ENCODE data around the gene C11orf24.

C11orf24 gene

DNA sequence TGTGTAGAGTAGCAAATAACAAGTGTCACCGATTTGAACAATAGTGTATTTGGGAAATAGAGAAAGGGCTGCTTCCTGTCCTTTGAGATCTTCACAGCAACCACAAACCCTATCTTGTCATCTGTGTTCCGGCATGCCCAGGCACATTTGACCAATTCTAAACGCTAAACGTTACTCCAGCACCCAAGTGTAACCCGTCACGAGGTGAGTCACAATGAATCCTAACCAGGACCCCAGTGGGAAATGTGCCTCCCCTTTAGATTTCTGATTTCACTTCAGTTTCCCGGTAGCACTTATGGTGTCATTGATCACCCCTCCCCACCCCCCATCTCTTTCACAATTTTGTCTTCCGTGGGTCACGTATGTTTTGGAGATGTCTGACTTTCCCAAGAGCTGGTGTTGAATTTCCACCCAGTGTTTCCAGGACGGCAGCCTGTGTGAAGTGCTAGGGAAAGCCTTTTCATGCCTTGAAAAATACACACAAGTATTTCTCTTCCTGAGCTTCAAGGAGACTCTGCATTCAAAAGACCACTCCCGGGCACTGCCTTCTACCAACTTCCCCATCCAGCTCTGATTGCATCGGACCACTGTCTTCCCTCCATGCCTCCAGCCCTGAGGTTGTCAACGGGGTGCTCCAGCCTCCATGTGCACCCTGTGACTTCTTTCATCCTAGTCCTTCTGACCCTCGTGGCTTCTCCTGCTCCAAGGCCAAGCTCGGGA is 10.5 kb upstream of the C11orf24 start:
- Histone ChIP-seq H3K27ac (ENCODE audit: low read depth, low read length) (no peak overlapping the region), H3K9ac (ENCODE audit: low read length) (no peak overlapping the region), H3K27me3 (ENCODE audit: control insufficient read depth in 1 of 2, insufficient read depth in 2 of 2, low read length in 2 of 2) (no peaks in the 10 kb centered on the region), H3K36me3 (ENCODE audit: insufficient read depth, low read length) (no peaks in the 10 kb centered on the region), H3K4me3 (ENCODE audit: low read depth in 1 of 2, low read length in 2 of 2) (no peak overlapping the region), H3K4me1 (ENCODE audit: insufficient read depth, low read length) (no peaks in the 10 kb centered on the region), H3K9me3 (ENCODE audit: low read length) (no peaks in the 10 kb centered on the region)

GRCh38 chr11:68279676-68280075 is 7.9 kb upstream of the C11orf24 start:
- Histone ChIP-seq H3K27ac (ENCODE audit: low read depth, low read length) (no peak overlapping the region), H3K36me3 (ENCODE audit: insufficient read depth, low read length) (no peaks in the 10 kb centered on the region), H3K9ac (ENCODE audit: low read length) (no peak overlapping the region), H3K9me3 (ENCODE audit: low read length) (no peaks in the 10 kb centered on the region), H3K4me3 (ENCODE audit: low read depth in 1 of 2, low read length in 2 of 2) (no peak overlapping the region), H3K27me3 (ENCODE audit: control insufficient read depth in 1 of 2, insufficient read depth in 2 of 2, low read length in 2 of 2) (no peaks in the 10 kb centered on the region), H3K4me1 (ENCODE audit: insufficient read depth, low read length) (no peaks in the 10 kb centered on the region)

GRCh38 chr11:68276861-68277260 is 5.1 kb upstream of the C11orf24 start:
- Histone ChIP-seq H3K4me1 (ENCODE audit: insufficient read depth, low read length) (no peaks in the 10 kb centered on the region), H3K36me3 (ENCODE audit: insufficient read depth, low read length) (no peaks in the 10 kb centered on the region), H3K9me3 (ENCODE audit: low read length) (no peaks in the 10 kb centered on the region), H3K9ac (ENCODE audit: low read length) (no peak overlapping the region), H3K27ac (ENCODE audit: low read depth, low read length) (no peak overlapping the region), H3K27me3 (ENCODE audit: control insufficient read depth in 1 of 2, insufficient read depth in 2 of 2, low read length in 2 of 2) (no peaks in the 10 kb centered on the region), H3K4me3 (ENCODE audit: low read depth in 1 of 2, low read length in 2 of 2) (no peak overlapping the region)

- no peak overlapping the region for H3K4me3 ChIP-seq (ENCODE audit: low read depth in 1 of 2, low read length in 2 of 2)
- H3K9me3 ChIP-seq (ENCODE audit: low read length), result no peaks in the 10 kb centered on the region
- H3K4me1 ChIP-seq (ENCODE audit: insufficient read depth, low read length), result peaks cover 3% of the 10 kb centered on the region
- H3K36me3 ChIP-seq (ENCODE audit: insufficient read depth, low read length), result no peaks in the 10 kb centered on the region
- no peaks in the 10 kb centered on the region for H3K27me3 ChIP-seq (ENCODE audit: control insufficient read depth in 1 of 2, insufficient read depth in 2 of 2, low read length in 2 of 2)
- H3K9ac ChIP-seq (ENCODE audit: low read length), result no peak overlapping the region
- H3K27ac ChIP-seq (ENCODE audit: low read depth, low read length), result no peak overlapping the region
Observed at GRCh38 chr11:68275721-68276507, 4.1 kb upstream of the C11orf24 start.

GRCh38 chr11:68274306-68274705 is 2.5 kb upstream of the C11orf24 start:
- Histone ChIP-seq H3K9me3 (ENCODE audit: low read length) (no peaks in the 10 kb centered on the region), H3K4me3 (ENCODE audit: low read depth in 1 of 2, low read length in 2 of 2) (no peak overlapping the region), H3K9ac (ENCODE audit: low read length) (no peak overlapping the region), H3K4me1 (ENCODE audit: insufficient read depth, low read length) (peaks cover 19% of the 10 kb centered on the region), H3K36me3 (ENCODE audit: insufficient read depth, low read length) (no peaks in the 10 kb centered on the region), H3K27ac (ENCODE audit: low read depth, low read length) (no peak overlapping the region), H3K27me3 (ENCODE audit: control insufficient read depth in 1 of 2, insufficient read depth in 2 of 2, low read length in 2 of 2) (no peaks in the 10 kb centered on the region)

GRCh38 chr11:68273026-68273738 is 1.4 kb upstream of the C11orf24 start:
- Histone ChIP-seq H3K9ac (ENCODE audit: low read length) (no peak overlapping the region), H3K4me3 (ENCODE audit: low read depth in 1 of 2, low read length in 2 of 2) (no peak overlapping the region), H3K27ac (ENCODE audit: low read depth, low read length) (no peak overlapping the region), H3K27me3 (ENCODE audit: control insufficient read depth in 1 of 2, insufficient read depth in 2 of 2, low read length in 2 of 2) (no peaks in the 10 kb centered on the region), H3K9me3 (ENCODE audit: low read length) (no peaks in the 10 kb centered on the region), H3K36me3 (ENCODE audit: insufficient read depth, low read length) (peaks cover under 1% of the 10 kb centered on the region), H3K4me1 (ENCODE audit: insufficient read depth, low read length) (peaks cover 20% of the 10 kb centered on the region)

DNA sequence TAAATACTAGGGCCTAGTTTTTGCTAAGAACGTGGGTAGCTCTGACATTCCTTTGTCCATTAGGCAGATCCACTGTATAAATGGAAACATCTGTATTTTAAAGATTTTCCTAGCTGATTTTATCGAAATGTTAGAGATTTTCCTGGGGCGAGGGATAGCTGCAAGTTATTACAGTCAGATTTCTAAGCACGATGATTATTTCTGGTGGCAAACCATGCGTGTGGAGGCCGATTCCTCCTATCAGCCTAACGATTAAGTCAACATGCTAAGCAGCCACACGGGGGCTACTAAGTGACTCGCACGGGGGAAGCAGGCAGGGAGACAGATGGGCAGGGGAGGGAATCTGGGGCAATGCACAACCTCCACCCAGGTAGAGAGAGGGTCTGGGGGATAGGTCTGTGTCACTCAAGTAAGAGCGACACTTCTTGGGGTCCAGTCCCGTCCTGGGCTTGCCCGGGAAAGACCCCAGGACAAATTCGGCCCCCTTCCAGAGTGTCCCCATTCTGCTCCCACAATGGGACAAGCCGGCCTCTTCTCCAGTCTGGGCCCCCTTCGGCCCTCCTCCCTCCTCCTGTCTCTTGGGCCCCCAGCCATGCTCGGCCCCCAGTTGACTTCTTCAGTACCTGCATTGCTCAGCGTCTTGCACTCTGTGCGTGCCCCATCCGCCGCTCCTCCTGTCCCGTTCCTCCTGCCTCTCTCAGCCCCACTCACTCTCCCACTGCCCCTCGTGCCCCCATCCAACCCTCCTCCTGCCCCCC is 571 bp downstream of the C11orf24 start:
- H3K9ac ChIP-seq (ENCODE audit: low read length), result peak overlapping the region; percentile 85

GRCh38 chr11:68270196-68271022 is 1.4 kb downstream of the C11orf24 start:
- peak overlapping the region in 1 of 2 donors; percentile 87 for H3K4me3 ChIP-seq (ENCODE audit: low read depth in 1 of 2, low read length in 2 of 2)
- H3K9ac ChIP-seq (ENCODE audit: low read length), result peak overlapping the region; percentile 85
- H3K36me3 ChIP-seq (ENCODE audit: insufficient read depth, low read length), result peaks cover 27% of the 10 kb centered on the region
- no peaks in the 10 kb centered on the region for H3K27me3 ChIP-seq (ENCODE audit: control insufficient read depth in 1 of 2, insufficient read depth in 2 of 2, low read length in 2 of 2)
- peaks cover 20% of the 10 kb centered on the region for H3K4me1 ChIP-seq (ENCODE audit: insufficient read depth, low read length)
- no peak overlapping the region for H3K27ac ChIP-seq (ENCODE audit: low read depth, low read length)
- no peaks in the 10 kb centered on the region for H3K9me3 ChIP-seq (ENCODE audit: low read length)

More for the DNA sequence above, 571 bp downstream of the C11orf24 start:
- H3K9me3 ChIP-seq (ENCODE audit: low read length), result no peaks in the 10 kb centered on the region
- peak overlapping the region; percentile 81 to 87 for H3K4me3 ChIP-seq (ENCODE audit: low read depth in 1 of 2, low read length in 2 of 2)
- H3K27ac ChIP-seq (ENCODE audit: low read depth, low read length), result peak overlapping the region; percentile 91
- H3K27me3 ChIP-seq (ENCODE audit: control insufficient read depth in 1 of 2, insufficient read depth in 2 of 2, low read length in 2 of 2), result no peaks in the 10 kb centered on the region
- H3K4me1 ChIP-seq (ENCODE audit: insufficient read depth, low read length), result peaks cover 20% of the 10 kb centered on the region
- H3K36me3 ChIP-seq (ENCODE audit: insufficient read depth, low read length), result peaks cover 19% of the 10 kb centered on the region

GRCh38 chr11:68269414-68270081 is 2.2 kb downstream of the C11orf24 start:
- Histone ChIP-seq H3K27ac (ENCODE audit: low read depth, low read length) (no peak overlapping the region), H3K36me3 (ENCODE audit: insufficient read depth, low read length) (peaks cover 34% of the 10 kb centered on the region), H3K4me3 (ENCODE audit: low read depth in 1 of 2, low read length in 2 of 2) (peak overlapping the region in 1 of 2 donors; percentile 17), H3K27me3 (ENCODE audit: control insufficient read depth in 1 of 2, insufficient read depth in 2 of 2, low read length in 2 of 2) (no peaks in the 10 kb centered on the region), H3K9me3 (ENCODE audit: low read length) (no peaks in the 10 kb centered on the region), H3K9ac (ENCODE audit: low read length) (no peak overlapping the region), H3K4me1 (ENCODE audit: insufficient read depth, low read length) (peaks cover 20% of the 10 kb centered on the region)

DNA sequence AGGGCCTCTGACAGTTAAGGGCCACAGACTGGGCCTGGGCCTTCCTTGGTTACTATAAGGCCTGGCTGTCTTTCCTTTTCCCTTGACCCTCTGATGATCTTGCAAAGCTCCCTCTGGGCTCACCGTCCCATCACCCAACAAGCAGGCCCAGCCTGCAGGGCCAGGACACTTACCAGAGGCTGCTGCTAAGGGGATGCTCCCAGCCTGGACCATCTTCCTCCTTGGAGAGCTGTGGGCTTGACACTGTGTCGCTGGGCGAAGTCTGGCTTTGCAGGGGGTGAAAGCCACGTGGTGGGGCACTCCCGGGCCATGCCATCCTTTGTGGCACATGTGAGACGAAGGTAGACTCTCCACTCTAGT is 3.9 kb downstream of the C11orf24 start:
- H3K27ac ChIP-seq (ENCODE audit: low read depth, low read length), result no peak overlapping the region
- peaks cover 42% of the 10 kb centered on the region for H3K36me3 ChIP-seq (ENCODE audit: insufficient read depth, low read length)

More for the DNA sequence above, 3.9 kb downstream of the C11orf24 start:
- Histone ChIP-seq H3K4me1 (ENCODE audit: insufficient read depth, low read length) (peaks cover 20% of the 10 kb centered on the region), H3K9ac (ENCODE audit: low read length) (no peak overlapping the region), H3K9me3 (ENCODE audit: low read length) (no peaks in the 10 kb centered on the region), H3K4me3 (ENCODE audit: low read depth in 1 of 2, low read length in 2 of 2) (no peak overlapping the region), H3K27me3 (ENCODE audit: control insufficient read depth in 1 of 2, insufficient read depth in 2 of 2, low read length in 2 of 2) (no peaks in the 10 kb centered on the region)

Data from muscle layer of colon (tissue), 2 donors.